B cell (primary cell): ENCODE data around the gene SREBF1. TPM values are rescaled to one million over a fixed set of nuclear protein-coding genes. Genes with fewer than 3 reads are reported as not detected.

Source experiments
- ATAC-seq: fragments of 200-7000 bp; cut with Tn5 transposase; one replicate; pipeline ENCODE4 v1.10.0; 2021; ENCODE audit warnings: low read depth, mild to moderate bottlenecking, moderate number of reproducible peaks, moderate library complexity
- CTCF ChIA-PET: fragments of 350-600 bp; sonication (Branson Sonifier 250); formaldehyde crosslinking; loops from one replicate; lab custom pipeline; 2021; ENCODE audit warnings: antibody characterized with exemption, inconsistent platforms; lab: Charles Lee
- POLR2A ChIA-PET: fragments of 350-600 bp; sonication (Branson Sonifier 250); formaldehyde crosslinking; loops from one replicate; lab custom pipeline; 2021; ENCODE audit warnings: antibody characterized with exemption; lab: Charles Lee
- DNase-seq: peaks from one replicate; pipeline ENCODE4 v3.0.0; 2013
- H2AFZ ChIP-seq: 2 replicates; pipeline ENCODE4 v1.6.1; 2012; ENCODE audit warnings: mild to moderate bottlenecking, low read depth, low read length; ENCODE audit not compliant: insufficient read depth, poor library complexity, severe bottlenecking
- H3K27ac ChIP-seq, 2 donors: 1 replicate in 1 of 2; 2 replicates in 1 of 2; pipeline ENCODE4 v1.5.1; 2012 to 2013; ENCODE audit warnings: low read length in 2 of 2, mild to moderate bottlenecking in 2 of 2, moderate library complexity in 1 of 2
- H3K27me3 ChIP-seq, 4 experiments: fragments of 200-600 bp in 1 of 4; sonication (generic) in 1 of 4; replicated peaks in 1 of 4; 1 replicate in 2 of 4; 2 replicates in 2 of 4; pipeline versions ENCODE4 v1.6.1 to v1.7.0; 2013 to 2016; ENCODE audit warnings: low read length in 3 of 4, mild to moderate bottlenecking in 2 of 4, mixed read lengths in 1 of 4, moderate library complexity in 1 of 4; ENCODE audit not compliant: insufficient read depth in 4 of 4, control insufficient read depth in 3 of 4; ENCODE audit errors: control extremely low read depth in 1 of 4
- H3K36me3 ChIP-seq, 2 experiments: replicated peaks in 1 of 2; 1 replicate in 1 of 2; 2 replicates in 1 of 2; pipeline versions ENCODE4 v1.6.1 to v1.7.1; 2013; ENCODE audit warnings: low read length in 1 of 2; ENCODE audit not compliant: insufficient read depth in 2 of 2, control insufficient read depth in 1 of 2; ENCODE audit errors: control extremely low read depth in 1 of 2, extremely low read depth in 1 of 2
- H3K4me1 ChIP-seq, 2 donors: fragments of 200-600 bp in 1 of 2; sonication (generic) in 1 of 2; 1 replicate in 1 of 2; 2 replicates in 1 of 2; pipeline versions ENCODE4 v1.5.1 to v1.6.1; 2013 to 2017; ENCODE audit warnings: low read length in 2 of 2; ENCODE audit not compliant: control insufficient read depth in 2 of 2, insufficient read depth in 2 of 2
- H3K4me2 ChIP-seq: replicated peaks from 2 replicates; pipeline ENCODE3; 2012; ENCODE audit warnings: mild to moderate bottlenecking, low read depth, low read length; ENCODE audit not compliant: poor library complexity, severe bottlenecking
- H3K4me3 ChIP-seq, 5 experiments: fragments of 200-600 bp in 1 of 5; sonication (generic) in 1 of 5; 1 replicate in 3 of 5; 2 replicates in 2 of 5; pipeline versions ENCODE4 v1.5.1 to v1.7.0; 2011 to 2016; ENCODE audit warnings: low read length in 4 of 5, mild to moderate bottlenecking in 4 of 5, low read depth in 2 of 5, control low read depth in 1 of 5, moderate library complexity in 1 of 5; ENCODE audit not compliant: insufficient read depth in 1 of 5; ENCODE audit errors: control extremely low read depth in 1 of 5, extremely low read depth in 1 of 5
- H3K79me2 ChIP-seq: fragments of 200-600 bp; sonication (generic); one replicate; pipeline ENCODE4 v1.6.0; 2016; ENCODE audit warnings: low read length; ENCODE audit not compliant: control insufficient read depth, insufficient read depth
- H3K9ac ChIP-seq: fragments of 200-600 bp; sonication (generic); 2 replicates; pipeline ENCODE4 v1.6.1; 2017; ENCODE audit warnings: mild to moderate bottlenecking, low read length, moderate library complexity
- H3K9me3 ChIP-seq, 3 donors: one replicate each; pipeline versions ENCODE4 v1.6.1 to v1.7.1; 2013; ENCODE audit warnings: low read length in 2 of 3; ENCODE audit not compliant: control insufficient read depth in 2 of 3, insufficient read depth in 1 of 3; ENCODE audit errors: control extremely low read depth in 1 of 3
- H4K20me1 ChIP-seq: 2 replicates; pipeline ENCODE4 v1.6.0; 2012; ENCODE audit warnings: mild to moderate bottlenecking, low read length; ENCODE audit not compliant: insufficient read depth, control insufficient read depth, poor library complexity, severe bottlenecking
- H3K27ac Mint-ChIP-seq: one replicate; pipeline ENCODE4 v1.8.0; 2021; ENCODE audit warnings: mixed read lengths
- H3K27me3 Mint-ChIP-seq: one replicate; pipeline ENCODE4 v1.8.0; 2021; ENCODE audit warnings: mixed read lengths
- H3K4me1 Mint-ChIP-seq: one replicate; pipeline ENCODE4 v1.8.0; 2021; ENCODE audit warnings: mixed read lengths
- H3K4me3 Mint-ChIP-seq: one replicate; pipeline ENCODE4 v1.8.0; 2021; ENCODE audit warnings: mixed read lengths
- H3K9me3 Mint-ChIP-seq: one replicate; pipeline ENCODE4 v1.8.0; 2022; ENCODE audit warnings: mixed read lengths; ENCODE audit not compliant: insufficient read depth
- EZH2 ChIP-seq: IDR thresholded peaks from 2 replicates; pipeline ENCODE4 v1.6.1; 2012; ENCODE audit warnings: borderline replicate concordance, low read depth, mild to moderate bottlenecking, moderate library complexity, low read length; ENCODE audit not compliant: insufficient read depth, poor library complexity, severe bottlenecking
- WGBS: methylation state at CpG from one replicate; pipeline ENCODE4 v1.1.5; 2013; ENCODE audit warnings: missing lambda C conversion rate; ENCODE audit not compliant: insufficient coverage; 5-methylcytosine and 5-hydroxymethylcytosine counted together
- intact Hi-C: fragments of 100-400 bp; cut with micrococcal nuclease; formaldehyde crosslinking; loops from one replicate; pipeline ENCODE4 v1.10.0; 2022
- polyA plus RNA-seq: library from polyadenylated mRNA; depleted of rRNA; stranded (reverse); fragments of >200 nt; gene quantifications from 2 replicates; pipeline ENCODE4 v1.2.3, GENCODE V29; 2012
- total RNA-seq, 2 donors: library from RNA; stranded (reverse); fragments of 120-200 nt in 1 of 2; gene quantifications; 1 replicate in 1 of 2; 2 replicates in 1 of 2; pipeline versions ENCODE4 v1.2.3 to v1.2.4, GENCODE V29; 2013 to 2022
- TF ChIP-seq, protein P1 (sequence below): fragments of 200-600 bp; IDR thresholded peaks from one replicate; pipeline ENCODE4 v1.8.0; 2022; ENCODE audit warnings: antibody characterized with exemption, mild to moderate bottlenecking

The SREBF1 gene
- total and polyA plus RNA-seq, 2 donors (not counting 1 experiment from before 2014, with no cell fraction given), result 21.6 to 34.9 TPM

- ChIA-PET POLR2A (interaction anchor here (1.1 kb wide), 1 partner anchor 26 kb away, joined by 3 read pairs; no protein-coding TSS in a partner anchor), CTCF (interaction anchor here (0.8 to 3.2 kb wide), 4 partner anchors 10 to 158 kb away, joined by 3 to 13 read pairs (median 4); no protein-coding TSS in a partner anchor)
- Histone ChIP-seq H3K4me3 (peak overlapping the region; percentile 4 to 76 (median 72)), H3K9ac (peak overlapping the region; percentile 76), H3K27me3 (no peaks in the 10 kb centered on the region), H3K79me2 (peaks cover 10% of the 10 kb centered on the region), H3K27ac (peak overlapping the region; percentile 92 to 97), H3K36me3 (no peaks in the 10 kb centered on the region), H2AFZ (peak overlapping the region; percentile 71), H3K9me3 (no peaks in the 10 kb centered on the region), H4K20me1 (peaks cover 14% of the 10 kb centered on the region), H3K4me1 (peaks cover 30 to 48% of the 10 kb centered on the region in 2 donors), H3K4me2 (peak overlapping the region; percentile 82)
- 5% methylated on average over 70 of the region's 71 CpGs for WGBS
- H3K27me3 Mint-ChIP-seq, result no peaks in the 10 kb centered on the region
- H3K27ac Mint-ChIP-seq, result peak overlapping the region; percentile 87
- intact Hi-C loops, result loop anchor here (5.0 to 10.0 kb wide), 2 partner anchors 148 to 195 kb away; partner anchors contain the start of genes ATPAF2 and GID4
- no peak for TF ChIP-seq EZH2
- TF ChIP-seq, protein P1, sequence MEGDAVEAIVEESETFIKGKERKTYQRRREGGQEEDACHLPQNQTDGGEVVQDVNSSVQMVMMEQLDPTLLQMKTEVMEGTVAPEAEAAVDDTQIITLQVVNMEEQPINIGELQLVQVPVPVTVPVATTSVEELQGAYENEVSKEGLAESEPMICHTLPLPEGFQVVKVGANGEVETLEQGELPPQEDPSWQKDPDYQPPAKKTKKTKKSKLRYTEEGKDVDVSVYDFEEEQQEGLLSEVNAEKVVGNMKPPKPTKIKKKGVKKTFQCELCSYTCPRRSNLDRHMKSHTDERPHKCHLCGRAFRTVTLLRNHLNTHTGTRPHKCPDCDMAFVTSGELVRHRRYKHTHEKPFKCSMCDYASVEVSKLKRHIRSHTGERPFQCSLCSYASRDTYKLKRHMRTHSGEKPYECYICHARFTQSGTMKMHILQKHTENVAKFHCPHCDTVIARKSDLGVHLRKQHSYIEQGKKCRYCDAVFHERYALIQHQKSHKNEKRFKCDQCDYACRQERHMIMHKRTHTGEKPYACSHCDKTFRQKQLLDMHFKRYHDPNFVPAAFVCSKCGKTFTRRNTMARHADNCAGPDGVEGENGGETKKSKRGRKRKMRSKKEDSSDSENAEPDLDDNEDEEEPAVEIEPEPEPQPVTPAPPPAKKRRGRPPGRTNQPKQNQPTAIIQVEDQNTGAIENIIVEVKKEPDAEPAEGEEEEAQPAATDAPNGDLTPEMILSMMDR, result no peak
- H3K4me1 Mint-ChIP-seq, result peaks cover 40% of the 10 kb centered on the region
- peak; percentile 77 for ATAC-seq
- peak overlapping the region; percentile 84 for H3K4me3 Mint-ChIP-seq
- DNase-seq, result peak; percentile 92
- H3K9me3 Mint-ChIP-seq, result no peaks in the 10 kb centered on the region
These were observed 3.3 kb upstream of the SREBF1 start for GRCh38 chr17:17839791-17840707.
